B cell (primary cell): ENCODE data around the gene ADRB2.

Source experiments
- EZH2 ChIP-seq: IDR thresholded peaks from 2 replicates; pipeline ENCODE4 v1.6.1; 2012; ENCODE audit warnings: borderline replicate concordance, low read depth, mild to moderate bottlenecking, moderate library complexity, low read length; ENCODE audit not compliant: insufficient read depth, poor library complexity, severe bottlenecking
- TF ChIP-seq, protein P1 (sequence below): fragments of 200-600 bp; IDR thresholded peaks from one replicate; pipeline ENCODE4 v1.8.0; 2022; ENCODE audit warnings: antibody characterized with exemption, mild to moderate bottlenecking

DNA sequence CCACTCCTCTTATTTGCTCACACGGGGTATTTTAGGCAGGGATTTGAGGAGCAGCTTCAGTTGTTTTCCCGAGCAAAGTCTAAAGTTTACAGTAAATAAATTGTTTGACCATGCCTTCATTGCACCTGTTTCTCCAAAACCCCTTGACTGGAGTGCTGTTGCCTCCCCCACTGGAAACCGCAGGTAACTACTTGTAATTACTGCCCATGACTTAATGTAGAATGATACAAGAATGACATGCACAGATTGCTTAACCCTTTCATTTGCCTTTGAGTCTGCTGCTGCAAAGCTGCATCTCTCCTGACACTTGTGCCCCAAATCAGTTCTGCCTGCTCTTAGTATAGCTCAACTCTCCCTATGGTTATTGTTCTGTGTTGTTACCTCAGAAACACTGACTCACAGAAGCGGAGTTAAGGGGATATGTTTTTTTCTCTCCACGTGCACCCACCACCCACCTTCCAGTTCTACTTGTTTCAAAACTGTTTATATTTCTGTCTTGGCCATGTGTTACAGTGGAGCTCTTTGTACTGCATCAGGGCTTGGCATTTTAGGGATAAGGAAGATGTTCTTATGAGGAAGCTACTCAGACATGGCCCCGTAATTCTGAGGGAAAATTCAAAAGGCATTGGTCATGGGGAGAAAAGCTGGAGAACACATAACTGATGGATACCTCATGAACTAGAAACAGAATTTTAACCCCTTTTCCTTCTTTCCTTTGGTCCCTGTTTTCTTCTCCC lies 2.3 kb downstream of the ADRB2 start:
- TF ChIP-seq, protein P1, sequence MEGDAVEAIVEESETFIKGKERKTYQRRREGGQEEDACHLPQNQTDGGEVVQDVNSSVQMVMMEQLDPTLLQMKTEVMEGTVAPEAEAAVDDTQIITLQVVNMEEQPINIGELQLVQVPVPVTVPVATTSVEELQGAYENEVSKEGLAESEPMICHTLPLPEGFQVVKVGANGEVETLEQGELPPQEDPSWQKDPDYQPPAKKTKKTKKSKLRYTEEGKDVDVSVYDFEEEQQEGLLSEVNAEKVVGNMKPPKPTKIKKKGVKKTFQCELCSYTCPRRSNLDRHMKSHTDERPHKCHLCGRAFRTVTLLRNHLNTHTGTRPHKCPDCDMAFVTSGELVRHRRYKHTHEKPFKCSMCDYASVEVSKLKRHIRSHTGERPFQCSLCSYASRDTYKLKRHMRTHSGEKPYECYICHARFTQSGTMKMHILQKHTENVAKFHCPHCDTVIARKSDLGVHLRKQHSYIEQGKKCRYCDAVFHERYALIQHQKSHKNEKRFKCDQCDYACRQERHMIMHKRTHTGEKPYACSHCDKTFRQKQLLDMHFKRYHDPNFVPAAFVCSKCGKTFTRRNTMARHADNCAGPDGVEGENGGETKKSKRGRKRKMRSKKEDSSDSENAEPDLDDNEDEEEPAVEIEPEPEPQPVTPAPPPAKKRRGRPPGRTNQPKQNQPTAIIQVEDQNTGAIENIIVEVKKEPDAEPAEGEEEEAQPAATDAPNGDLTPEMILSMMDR = peak; percentile 44
- no peak for TF ChIP-seq EZH2
